Measurements from ENCODE around the gene MARCO. TPM values are rescaled to one million over a fixed set of nuclear protein-coding genes. Genes with fewer than 3 reads are reported as not detected.

Gene MARCO
- polyA plus RNA-seq, 1 donor (not counting 4 experiments of a cell fraction or from before 2014, with no cell fraction given) = 0.13 TPM

DNA sequence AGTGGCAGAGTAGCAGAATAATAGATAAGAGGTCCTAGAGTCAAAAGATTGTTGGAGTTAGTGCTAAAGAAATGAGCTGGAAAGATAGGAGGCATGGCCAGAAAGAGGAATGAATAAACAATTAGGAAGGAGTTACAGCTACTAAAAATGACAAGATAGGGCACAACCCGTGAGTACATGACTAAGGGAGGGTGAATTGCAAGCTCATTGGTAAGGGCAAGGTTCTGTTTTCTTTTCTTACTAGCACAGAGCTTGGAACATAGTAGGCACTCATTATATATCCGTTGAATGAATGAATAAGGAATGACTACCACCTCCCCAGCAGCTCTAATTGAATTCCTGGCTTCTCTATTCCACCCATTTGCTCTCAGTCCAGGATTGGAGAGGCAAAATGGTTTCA lies 5.7 kb upstream of the MARCO start:
- Histone ChIP-seq H3K4me3 (ENCODE audit: control insufficient read depth in 2 of 3, extremely low read depth in 1 of 3, insufficient read depth in 2 of 3, low read depth in 1 of 3, low read length in 3 of 3) (no peak overlapping the region), H3K4me1 (ENCODE audit: control insufficient read depth, extremely low read depth, insufficient read depth, low read length) (no peaks in the 10 kb centered on the region), H3K27me3 (ENCODE audit: control insufficient read depth, extremely low read depth, insufficient read depth, low read length) (peaks cover 7% of the 10 kb centered on the region), H2AFZ (ENCODE audit: control insufficient read depth, low read length) (no peak overlapping the region), H3K4me2 (ENCODE audit: control insufficient read depth, extremely low read depth, insufficient read depth, low read depth, low read length) (no peak overlapping the region), H3K79me2 (ENCODE audit: control insufficient read depth, insufficient read depth, low read length) (no peaks in the 10 kb centered on the region), H3K9me3 (ENCODE audit: control insufficient read depth, low read depth, low read length) (no peaks in the 10 kb centered on the region), H3K27ac (ENCODE audit: control insufficient read depth, insufficient read depth, low read length) (no peak overlapping the region), H3K36me3 (ENCODE audit: control insufficient read depth in 2 of 2, extremely low read depth in 1 of 2, insufficient read depth in 2 of 2, low read length in 2 of 2) (no peaks in the 10 kb centered on the region), H3K9ac (ENCODE audit: control insufficient read depth, extremely low read depth, insufficient read depth, low read length) (no peak overlapping the region), H4K20me1 (ENCODE audit: control insufficient read depth, extremely low read depth, insufficient read depth, low read length) (no peaks in the 10 kb centered on the region), H3K9me1 (ENCODE audit: control insufficient read depth, extremely low read depth, insufficient read depth, low read length) (no peaks in the 10 kb centered on the region)
- DNase-seq (ENCODE audit: low read depth, low spot score) (no peak), FAIRE-seq (no peak)
- dilution Hi-C loops (cut with MboI; ENCODE audit: extremely low pct_ligation_motif_present, low sequenced_read_pairs) = no loop called here
- TF ChIP-seq CTCF (optimal IDR thresholded peaks at IDR 0.05 in 1 of 3, IDR thresholded peaks at IDR 0.05 in 1 of 3, conservative IDR thresholded peaks at IDR 0.05 in 1 of 3; ENCODE audit: extremely low read depth in 1 of 3, insufficient read depth in 2 of 3, low read length in 3 of 3) (no peak), EZH2 (IDR thresholded peaks at IDR 0.05; ENCODE audit: low read length) (no peak)

- no peak for TF ChIP-seq EZH2 (IDR thresholded peaks at IDR 0.05; ENCODE audit: low read length)
- no peak for TF ChIP-seq CTCF (optimal IDR thresholded peaks at IDR 0.05 in 1 of 3, IDR thresholded peaks at IDR 0.05 in 1 of 3, conservative IDR thresholded peaks at IDR 0.05 in 1 of 3; ENCODE audit: extremely low read depth in 1 of 3, insufficient read depth in 2 of 3, low read length in 3 of 3)
- Histone ChIP-seq H3K9me3 (ENCODE audit: control insufficient read depth, low read depth, low read length) (no peaks in the 10 kb centered on the region), H3K4me1 (ENCODE audit: control insufficient read depth, extremely low read depth, insufficient read depth, low read length) (no peaks in the 10 kb centered on the region), H3K4me3 (ENCODE audit: control insufficient read depth in 2 of 3, extremely low read depth in 1 of 3, insufficient read depth in 2 of 3, low read depth in 1 of 3, low read length in 3 of 3) (no peak overlapping the region), H3K36me3 (ENCODE audit: control insufficient read depth in 2 of 2, extremely low read depth in 1 of 2, insufficient read depth in 2 of 2, low read length in 2 of 2) (no peaks in the 10 kb centered on the region), H3K79me2 (ENCODE audit: control insufficient read depth, insufficient read depth, low read length) (no peaks in the 10 kb centered on the region), H3K9me1 (ENCODE audit: control insufficient read depth, extremely low read depth, insufficient read depth, low read length) (no peaks in the 10 kb centered on the region), H4K20me1 (ENCODE audit: control insufficient read depth, extremely low read depth, insufficient read depth, low read length) (no peaks in the 10 kb centered on the region), H3K9ac (ENCODE audit: control insufficient read depth, extremely low read depth, insufficient read depth, low read length) (no peak overlapping the region), H3K27ac (ENCODE audit: control insufficient read depth, insufficient read depth, low read length) (no peak overlapping the region), H2AFZ (ENCODE audit: control insufficient read depth, low read length) (no peak overlapping the region), H3K27me3 (ENCODE audit: control insufficient read depth, extremely low read depth, insufficient read depth, low read length) (peaks cover 10% of the 10 kb centered on the region), H3K4me2 (ENCODE audit: control insufficient read depth, extremely low read depth, insufficient read depth, low read depth, low read length) (no peak overlapping the region)
- dilution Hi-C loops (cut with MboI; ENCODE audit: extremely low pct_ligation_motif_present, low sequenced_read_pairs) = no loop called here
- DNase-seq (ENCODE audit: low read depth, low spot score) (no peak), FAIRE-seq (no peak)
These were observed 5.1 kb upstream of the MARCO start for GRCh38 chr2:118936936-118937335.

All from keratinocyte (primary cell).